ENCODE results near the gene PWWP2B. TPM values are rescaled to one million over a fixed set of nuclear protein-coding genes. Genes with fewer than 3 reads are reported as not detected.
A peak's percentile ranks its signal among the peaks of the same experiment; 100 is the strongest.

The PWWP2B gene
- total and polyA plus RNA-seq, 9 of the 15 experiments (the other 6 are each of a cell fraction or from before 2014, with no cell fraction given) = 0.07 to 9.2 (median 1.6) TPM; not detected in 1

DNA sequence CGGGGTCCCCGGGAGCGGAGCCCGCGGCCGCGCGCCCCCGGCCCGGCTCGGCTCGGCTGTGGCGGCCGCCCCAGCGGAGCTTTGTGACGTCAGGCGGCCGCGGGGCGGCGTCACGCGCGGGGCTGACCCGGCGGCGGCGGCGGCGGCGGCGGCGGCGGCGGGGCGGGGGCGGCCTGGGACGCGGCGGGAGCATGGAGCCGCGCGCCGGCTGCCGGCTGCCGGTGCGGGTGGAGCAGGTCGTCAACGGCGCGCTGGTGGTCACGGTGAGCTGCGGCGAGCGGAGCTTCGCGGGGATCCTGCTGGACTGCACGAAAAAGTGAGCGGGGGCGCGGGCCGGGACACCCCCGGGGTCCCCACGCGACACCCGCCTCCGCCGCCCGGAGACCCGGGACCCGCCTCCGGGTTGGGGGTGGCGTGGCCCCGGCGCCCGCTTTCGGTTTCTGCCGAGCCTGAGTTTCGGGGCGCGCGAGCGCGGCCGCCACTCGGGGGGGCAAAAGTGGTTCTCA lies at the start of gene PWWP2B (continued):
- TF ChIP-seq CTCF (IDR thresholded peaks at IDR 0.05 in 2 of 3, conservative IDR thresholded peaks at IDR 0.05 in 1 of 3; ENCODE audit: insufficient read depth in 2 of 3, low read depth in 1 of 3, low read length in 3 of 3) (no peak), CBFA2T2 (conservative IDR thresholded peaks at IDR 0.05) (no peak), NR1H2 (CRISPR knock-in tag; IDR thresholded peaks at IDR 0.05) (no peak), ZFX (CRISPR knock-in tag; IDR thresholded peaks at IDR 0.05) (no peak), ZKSCAN3 (CRISPR knock-in tag; IDR thresholded peaks at IDR 0.05) (no peak), NONO (IDR thresholded peaks at IDR 0.05; ENCODE audit: low read depth in 2 of 2, low read length in 1 of 2) (no peak), ZNF778 (CRISPR knock-in tag; IDR thresholded peaks at IDR 0.05) (no peak), ADNP (tag; IDR thresholded peaks at IDR 0.05) (no peak), ATF7 (IDR thresholded peaks at IDR 0.05) (no peak), CHCHD3 (CRISPR knock-in tag; IDR thresholded peaks at IDR 0.05) (no peak), ZBTB17 (CRISPR knock-in tag; IDR thresholded peaks at IDR 0.05) (no peak), PHF20 (IDR thresholded peaks at IDR 0.05; ENCODE audit: partially characterized antibody) (no peak), MTA3 (IDR thresholded peaks at IDR 0.05; ENCODE audit: borderline replicate concordance) (no peak), COPS2 (conservative IDR thresholded peaks at IDR 0.05) (no peak), ERF (CRISPR knock-in tag; IDR thresholded peaks at IDR 0.05) (no peak), ZNF354B (CRISPR knock-in tag; IDR thresholded peaks at IDR 0.05) (no peak), CBX8 (IDR thresholded peaks at IDR 0.05; ENCODE audit: borderline replicate concordance, extremely low read depth, low read depth, low read length, poor library complexity, severe bottlenecking) (no peak), EGR1 (conservative IDR thresholded peaks at IDR 0.05) (peak; percentile 41; the same call in 1 of the 2 replicates), ESRRA (IDR thresholded peaks at IDR 0.05; ENCODE audit: borderline replicate concordance, low read depth) (no peak), POLR2G (IDR thresholded peaks at IDR 0.05; ENCODE audit: low read depth, low read length) (peak; percentile 53)
- TF ChIP-seq, protein P1, sequence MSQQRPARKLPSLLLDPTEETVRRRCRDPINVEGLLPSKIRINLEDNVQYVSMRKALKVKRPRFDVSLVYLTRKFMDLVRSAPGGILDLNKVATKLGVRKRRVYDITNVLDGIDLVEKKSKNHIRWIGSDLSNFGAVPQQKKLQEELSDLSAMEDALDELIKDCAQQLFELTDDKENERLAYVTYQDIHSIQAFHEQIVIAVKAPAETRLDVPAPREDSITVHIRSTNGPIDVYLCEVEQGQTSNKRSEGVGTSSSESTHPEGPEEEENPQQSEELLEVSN (IDR thresholded peaks at IDR 0.05; ENCODE audit: borderline replicate concordance in 1 of 2, extremely low read depth in 1 of 2, insufficient read depth in 1 of 2, insufficient read length in 1 of 2, low read depth in 1 of 2, low read length in 1 of 2, poor library complexity in 1 of 2, severe bottlenecking in 1 of 2) = peak; percentile 12 to 47
- TF ChIP-seq, protein P2, sequence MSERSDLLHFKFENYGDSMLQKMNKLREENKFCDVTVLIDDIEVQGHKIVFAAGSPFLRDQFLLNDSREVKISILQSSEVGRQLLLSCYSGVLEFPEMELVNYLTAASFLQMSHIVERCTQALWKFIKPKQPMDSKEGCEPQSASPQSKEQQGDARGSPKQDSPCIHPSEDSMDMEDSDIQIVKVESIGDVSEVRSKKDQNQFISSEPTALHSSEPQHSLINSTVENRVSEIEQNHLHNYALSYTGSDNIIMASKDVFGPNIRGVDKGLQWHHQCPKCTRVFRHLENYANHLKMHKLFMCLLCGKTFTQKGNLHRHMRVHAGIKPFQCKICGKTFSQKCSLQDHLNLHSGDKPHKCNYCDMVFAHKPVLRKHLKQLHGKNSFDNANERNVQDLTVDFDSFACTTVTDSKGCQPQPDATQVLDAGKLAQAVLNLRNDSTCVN (CRISPR knock-in tag; IDR thresholded peaks at IDR 0.05) = no peak
- TF ChIP-seq, protein P3, sequence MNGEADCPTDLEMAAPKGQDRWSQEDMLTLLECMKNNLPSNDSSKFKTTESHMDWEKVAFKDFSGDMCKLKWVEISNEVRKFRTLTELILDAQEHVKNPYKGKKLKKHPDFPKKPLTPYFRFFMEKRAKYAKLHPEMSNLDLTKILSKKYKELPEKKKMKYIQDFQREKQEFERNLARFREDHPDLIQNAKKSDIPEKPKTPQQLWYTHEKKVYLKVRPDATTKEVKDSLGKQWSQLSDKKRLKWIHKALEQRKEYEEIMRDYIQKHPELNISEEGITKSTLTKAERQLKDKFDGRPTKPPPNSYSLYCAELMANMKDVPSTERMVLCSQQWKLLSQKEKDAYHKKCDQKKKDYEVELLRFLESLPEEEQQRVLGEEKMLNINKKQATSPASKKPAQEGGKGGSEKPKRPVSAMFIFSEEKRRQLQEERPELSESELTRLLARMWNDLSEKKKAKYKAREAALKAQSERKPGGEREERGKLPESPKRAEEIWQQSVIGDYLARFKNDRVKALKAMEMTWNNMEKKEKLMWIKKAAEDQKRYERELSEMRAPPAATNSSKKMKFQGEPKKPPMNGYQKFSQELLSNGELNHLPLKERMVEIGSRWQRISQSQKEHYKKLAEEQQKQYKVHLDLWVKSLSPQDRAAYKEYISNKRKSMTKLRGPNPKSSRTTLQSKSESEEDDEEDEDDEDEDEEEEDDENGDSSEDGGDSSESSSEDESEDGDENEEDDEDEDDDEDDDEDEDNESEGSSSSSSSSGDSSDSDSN (IDR thresholded peaks at IDR 0.05; ENCODE audit: borderline replicate concordance in 1 of 2, low read depth in 2 of 2, low read length in 2 of 2) = no peak

All from K562 (cell line).